Upper lobe of left lung (tissue), 6 donors: ENCODE results near the gene CISD3. TPM values are rescaled to one million over a fixed set of nuclear protein-coding genes. Genes with fewer than 3 reads are reported as not detected.

Source experiments
- ATAC-seq, 2 donors: fragments of 200-7000 bp; cut with Tn5 transposase; one replicate each; pipeline ENCODE4 v1.9.1; 2022; ENCODE audit warnings: mild to moderate bottlenecking in 2 of 2, moderate library complexity in 2 of 2; ENCODE audit not compliant: low FRiP score in 2 of 2
- DNase-seq, 2 donors: peaks; one replicate each; pipeline ENCODE4 v3.0.0-alpha.2; 2019 to 2020
- H3K27ac ChIP-seq, 4 donors: fragments of 200-600 bp; sonication (generic); one replicate each; pipeline ENCODE4 v1.5.1; 2016 to 2019
- H3K27me3 ChIP-seq, 4 donors: fragments of 200-600 bp; sonication (generic); one replicate each; pipeline ENCODE4 v1.5.1; 2017 to 2019
- H3K36me3 ChIP-seq, 4 donors: fragments of 200-600 bp; sonication (generic); one replicate each; pipeline ENCODE4 v1.5.1; 2016 to 2019
- H3K4me1 ChIP-seq, 4 donors: fragments of 200-600 bp; sonication (generic); one replicate each; pipeline ENCODE4 v1.5.1; 2018 to 2019
- H3K4me3 ChIP-seq, 4 donors: fragments of 200-600 bp; sonication (generic); one replicate each; pipeline ENCODE4 v1.5.1; 2017 to 2019; ENCODE audit warnings: mild to moderate bottlenecking in 2 of 4, moderate library complexity in 1 of 4
- H3K9me3 ChIP-seq, 4 donors: fragments of 200-600 bp; sonication (generic); one replicate each; pipeline ENCODE4 v1.5.1; 2018 to 2019
- CTCF ChIP-seq, 6 experiments: fragments of 450-650 bp in 4 of 6; fragments of 200-600 bp in 2 of 6; sonication (generic) in 2 of 6; IDR thresholded peaks; one replicate each; pipeline ENCODE4 v1.5.1; 2016 to 2019; ENCODE audit warnings: antibody characterized with exemption in 6 of 6
- EP300 ChIP-seq, 4 donors: sonication (generic); formaldehyde crosslinking; IDR thresholded peaks; one replicate each; pipeline ENCODE4 v1.5.1; 2017; ENCODE audit warnings: antibody characterized with exemption in 4 of 4, control low read depth in 2 of 4
- POLR2A ChIP-seq, 4 donors: fragments of 450-650 bp; IDR thresholded peaks; one replicate each; pipeline ENCODE4 v1.5.1; 2016 to 2017; ENCODE audit warnings: antibody characterized with exemption in 4 of 4, mild to moderate bottlenecking in 2 of 4
- POLR2AphosphoS5 ChIP-seq, 2 donors: sonication (generic); formaldehyde crosslinking; IDR thresholded peaks; one replicate each; pipeline ENCODE4 v1.5.1; 2017; ENCODE audit warnings: antibody characterized with exemption in 2 of 2
- WGBS, 2 donors: methylation state at CpG; one replicate each; pipeline ENCODE4 v1.1.5; 2017 to 2018; 5-methylcytosine and 5-hydroxymethylcytosine counted together
- small RNA-seq, 4 donors: library from RNA; depleted of rRNA; stranded (forward); fragments of <200 nt; gene quantifications; one replicate each; pipeline ENCODE3, GENCODE V24; 2016
- total RNA-seq, 6 donors: library from RNA; depleted of rRNA in 4 of 6; stranded (reverse); fragments of >200 nt in 4 of 6; gene quantifications; one replicate each; pipeline versions ENCODE4 v1.1.0 to v1.2.1, GENCODE V29; 2016 to 2021
- donor health status: DM: no; HTN: no; CAD: no; lungs with moderate emphysema.
- donor health status: DM: no; HTN: yes; CAD: no; lungs with severe emphysema.

The CISD3 gene
- total RNA-seq, 6 donors from 2014 or later = 6.3 to 49.7 (median 15.9) TPM

GRCh38 chr17:38777641-38778250 lies 47.6 kb downstream of the CISD3 start:
- 83 to 87% methylated on average over 7 of the region's 7 CpGs for WGBS, 2 donors
- ATAC-seq (no peak), DNase-seq (no peak)
- TF ChIP-seq CTCF (IDR thresholded peaks at IDR 0.05) (no peak), POLR2AphosphoS5 (IDR thresholded peaks at IDR 0.05) (no peak), POLR2A (IDR thresholded peaks at IDR 0.05) (no peak), EP300 (IDR thresholded peaks at IDR 0.05) (no peak)
- Histone ChIP-seq H3K36me3 (peaks cover 45 to 100% (median 96%) of the 10 kb centered on the region in 4 donors), H3K27me3 (no peaks in the 10 kb centered on the region), H3K9me3 (no peaks in the 10 kb centered on the region), H3K4me3 (no peak overlapping the region), H3K27ac (no peak overlapping the region), H3K4me1 (no peaks in the 10 kb centered on the region)

- DNase-seq = no peak
- Histone ChIP-seq H3K4me3 (no peak overlapping the region), H3K27me3 (no peaks in the 10 kb centered on the region), H3K36me3 (peaks cover 55 to 100% (median 98%) of the 10 kb centered on the region in 4 donors), H3K9me3 (no peaks in the 10 kb centered on the region), H3K27ac (no peak overlapping the region), H3K4me1 (no peaks in the 10 kb centered on the region)
- no peak for TF ChIP-seq POLR2AphosphoS5 (IDR thresholded peaks at IDR 0.05)
- no peak for TF ChIP-seq CTCF (IDR thresholded peaks at IDR 0.05)
- TF ChIP-seq EP300 (IDR thresholded peaks at IDR 0.05) = no peak
- TF ChIP-seq POLR2A (IDR thresholded peaks at IDR 0.05) = no peak
- ATAC-seq = no peak
- 92 to 93% methylated on average over 23 of the region's 23 CpGs for WGBS, 2 donors
Observed at GRCh38 chr17:38779965-38780752, 50.0 kb downstream of the CISD3 start.

- Histone ChIP-seq H3K4me3 (no peak overlapping the region), H3K27ac (no peak overlapping the region), H3K27me3 (no peaks in the 10 kb centered on the region), H3K4me1 (peaks cover 0 to 9% (median 3%) of the 10 kb centered on the region in 4 donors), H3K9me3 (no peaks in the 10 kb centered on the region), H3K36me3 (peaks cover 39 to 85% (median 83%) of the 10 kb centered on the region in 4 donors)
- WGBS, 2 donors = 93 to 95% methylated on average over 3 of the region's 3 CpGs
- TF ChIP-seq EP300 (IDR thresholded peaks at IDR 0.05) = no peak
- no peak for TF ChIP-seq CTCF (IDR thresholded peaks at IDR 0.05)
- no peak for TF ChIP-seq POLR2AphosphoS5 (IDR thresholded peaks at IDR 0.05)
- no peak for TF ChIP-seq POLR2A (IDR thresholded peaks at IDR 0.05)
- DNase-seq = no peak
- ATAC-seq = no peak
Observed at GRCh38 chr17:38783227-38783626, 53.1 kb downstream of the CISD3 start.

Small RNA genes lying within 50 kb of the gene (small RNA-seq; reads per million reads assigned to genes)
- 0 reads per million in 4 donors for gene MIR4726
- 0 to 1.4 (median 0.03) reads per million in 4 donors for gene MIR4734
- gene RNA5SP440 = 3.8 to 15.6 (median 6.2) reads per million in 4 donors
- 0 reads per million in 4 donors for gene RNU6-866P

Other genes starting within 250 kb of the CISD3 start
- 10 to 100 TPM in 2 of 6 donors, 1 to 10 TPM in 4; 1.6 to 16.6 (median 5.6) TPM for gene SRCIN1, start 124.4 kb upstream of the CISD3 start, total RNA-seq
- 1 to 10 TPM; 1.1 to 2.3 (median 1.8) TPM for gene EPOP, start 55.4 kb upstream of the CISD3 start, total RNA-seq
- gene MLLT6, start 25.1 kb upstream of the CISD3 start, total RNA-seq = 100 to 1,000 TPM in 4 of 6 donors, 10 to 100 TPM in 2; 69.2 to 305 (median 122) TPM
- 10 to 100 TPM; 14.6 to 51.7 (median 31.9) TPM for gene PCGF2, start 18.0 kb downstream of the CISD3 start, total RNA-seq
- gene PSMB3, start 22.4 kb downstream of the CISD3 start, total RNA-seq = 100 to 1,000 TPM in 2 of 6 donors, 10 to 100 TPM in 4; 61.8 to 157 (median 79.2) TPM
- 10 to 100 TPM; 36.3 to 67.1 (median 38.8) TPM for gene PIP4K2B, start 69.2 kb downstream of the CISD3 start, total RNA-seq
- 100 to 1,000 TPM in 1 of 6 donors, 10 to 100 TPM in 5; 21.3 to 118 (median 29.5) TPM for gene CWC25, start 95.0 kb downstream of the CISD3 start, total RNA-seq
- 1,000 to 10,000 TPM in 4 of 6 donors, 100 to 1,000 TPM in 2; 542 to 1,288 (median 1,062) TPM for gene RPL23, start 123.4 kb downstream of the CISD3 start, total RNA-seq
- gene LASP1, start 139.7 kb downstream of the CISD3 start, total RNA-seq = 100 to 1,000 TPM in 5 of 6 donors, 10 to 100 TPM in 1; 97.9 to 168 (median 149) TPM
- gene FBXO47, start 237.1 kb downstream of the CISD3 start, total RNA-seq = not detected